ENCODE results near the gene OSBPL2. TPM values are rescaled to one million over a fixed set of nuclear protein-coding genes. Genes with fewer than 3 reads are reported as not detected.

The OSBPL2 gene
- total RNA-seq, 1 donor from 2014 or later, result 49.8 TPM

GRCh38 chr20:62246872-62247652, 8.7 kb downstream of the OSBPL2 start:
- DNase-seq (ENCODE audit: low read depth), result no peak
- no peak for FAIRE-seq
- TF ChIP-seq, protein P1, sequence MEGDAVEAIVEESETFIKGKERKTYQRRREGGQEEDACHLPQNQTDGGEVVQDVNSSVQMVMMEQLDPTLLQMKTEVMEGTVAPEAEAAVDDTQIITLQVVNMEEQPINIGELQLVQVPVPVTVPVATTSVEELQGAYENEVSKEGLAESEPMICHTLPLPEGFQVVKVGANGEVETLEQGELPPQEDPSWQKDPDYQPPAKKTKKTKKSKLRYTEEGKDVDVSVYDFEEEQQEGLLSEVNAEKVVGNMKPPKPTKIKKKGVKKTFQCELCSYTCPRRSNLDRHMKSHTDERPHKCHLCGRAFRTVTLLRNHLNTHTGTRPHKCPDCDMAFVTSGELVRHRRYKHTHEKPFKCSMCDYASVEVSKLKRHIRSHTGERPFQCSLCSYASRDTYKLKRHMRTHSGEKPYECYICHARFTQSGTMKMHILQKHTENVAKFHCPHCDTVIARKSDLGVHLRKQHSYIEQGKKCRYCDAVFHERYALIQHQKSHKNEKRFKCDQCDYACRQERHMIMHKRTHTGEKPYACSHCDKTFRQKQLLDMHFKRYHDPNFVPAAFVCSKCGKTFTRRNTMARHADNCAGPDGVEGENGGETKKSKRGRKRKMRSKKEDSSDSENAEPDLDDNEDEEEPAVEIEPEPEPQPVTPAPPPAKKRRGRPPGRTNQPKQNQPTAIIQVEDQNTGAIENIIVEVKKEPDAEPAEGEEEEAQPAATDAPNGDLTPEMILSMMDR (IDR thresholded peaks at IDR 0.05; ENCODE audit: insufficient read depth, low read length, severe bottlenecking), result no peak
- Histone ChIP-seq H3K27me3 (ENCODE audit: control insufficient read depth, insufficient read depth, low read length) (no peaks in the 10 kb centered on the region), H3K4me3 (ENCODE audit: low read depth, low read length) (no peak overlapping the region), H3K36me3 (ENCODE audit: control insufficient read depth, insufficient read depth, low read length) (peaks cover 15% of the 10 kb centered on the region)

DNA sequence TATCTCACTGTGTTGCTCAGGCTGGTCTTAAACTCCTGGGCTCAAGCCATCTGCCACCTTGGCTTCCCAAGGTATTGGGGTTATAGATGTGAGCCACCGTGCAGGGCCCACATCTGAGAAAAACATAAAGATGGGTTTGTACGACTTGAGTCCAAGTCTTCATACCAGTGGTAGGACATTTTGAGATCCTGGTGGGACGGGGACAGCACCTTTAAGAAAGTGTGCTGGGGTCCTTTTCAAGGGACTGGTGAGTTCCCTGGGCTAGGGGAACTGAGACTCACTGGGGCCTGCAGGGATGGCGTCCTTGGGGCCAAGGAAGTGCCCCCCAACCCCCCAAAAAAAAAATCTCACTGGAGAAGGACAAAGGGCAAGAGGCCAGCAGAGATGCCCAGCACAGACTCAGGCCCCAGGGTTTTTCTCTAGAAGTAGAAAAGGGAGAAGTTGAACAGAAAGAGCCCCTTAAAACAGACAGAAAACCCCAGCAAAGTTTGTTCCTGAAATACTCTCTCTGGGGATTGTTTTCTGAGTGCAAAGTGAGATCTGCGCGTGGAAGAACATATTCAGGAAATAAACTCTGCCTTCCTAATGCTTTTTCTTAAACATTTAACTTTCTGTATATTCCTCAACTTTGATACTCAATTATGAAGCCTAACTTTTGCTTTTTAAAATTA, 10.7 kb downstream of the OSBPL2 start:
- Histone ChIP-seq H3K36me3 (ENCODE audit: control insufficient read depth, insufficient read depth, low read length) (peaks cover 7% of the 10 kb centered on the region), H3K4me3 (ENCODE audit: low read depth, low read length) (no peak overlapping the region), H3K27me3 (ENCODE audit: control insufficient read depth, insufficient read depth, low read length) (no peaks in the 10 kb centered on the region)
- DNase-seq (ENCODE audit: low read depth) (no peak), FAIRE-seq (no peak)
- TF ChIP-seq, protein P1 (IDR thresholded peaks at IDR 0.05; ENCODE audit: insufficient read depth, low read length, severe bottlenecking), result no peak

DNA sequence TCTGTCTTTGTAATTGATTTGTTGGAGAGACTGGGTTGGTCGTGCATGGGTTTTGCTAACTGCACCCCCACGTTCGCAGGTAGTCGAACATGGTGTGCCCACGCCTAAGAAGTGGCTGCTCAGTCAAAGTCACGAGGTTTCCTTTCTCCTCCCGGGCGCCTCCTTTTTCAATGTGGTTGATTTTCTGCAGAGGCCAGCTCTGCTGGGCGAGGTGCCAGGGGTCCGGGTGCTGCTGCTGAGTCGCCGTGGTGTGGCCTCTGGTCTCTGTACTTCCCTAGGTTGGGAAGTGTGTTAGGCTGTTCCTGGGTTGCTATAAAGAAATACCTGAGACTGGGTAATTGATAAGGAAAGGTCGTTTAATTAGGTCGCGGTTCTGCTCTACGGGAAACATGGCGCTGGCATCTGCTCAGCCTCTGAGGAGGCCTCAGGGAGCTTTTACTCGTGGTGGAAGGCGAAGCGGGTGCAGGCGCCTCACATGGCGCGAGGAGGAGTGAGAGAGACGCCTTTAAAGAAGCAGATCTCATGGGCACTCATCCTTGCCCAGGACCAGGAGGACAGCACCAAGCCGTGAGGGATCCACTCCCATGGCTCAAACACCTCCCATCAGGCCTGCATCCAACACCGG, 14.1 kb downstream of the OSBPL2 start:
- no peak for FAIRE-seq
- DNase-seq (ENCODE audit: low read depth), result no peak
- no peaks in the 10 kb centered on the region for H3K27me3 ChIP-seq (ENCODE audit: control insufficient read depth, insufficient read depth, low read length)
- no peak overlapping the region for H3K4me3 ChIP-seq (ENCODE audit: low read depth, low read length)
- TF ChIP-seq, protein P1 (IDR thresholded peaks at IDR 0.05; ENCODE audit: insufficient read depth, low read length, severe bottlenecking), result no peak
- H3K36me3 ChIP-seq (ENCODE audit: control insufficient read depth, insufficient read depth, low read length), result peaks cover 9% of the 10 kb centered on the region

GRCh38 chr20:62253398-62253797, 15.1 kb downstream of the OSBPL2 start:
- TF ChIP-seq, protein P1 (IDR thresholded peaks at IDR 0.05; ENCODE audit: insufficient read depth, low read length, severe bottlenecking), result no peak
- H3K27me3 ChIP-seq (ENCODE audit: control insufficient read depth, insufficient read depth, low read length), result no peaks in the 10 kb centered on the region
- DNase-seq (ENCODE audit: low read depth), result no peak
- H3K4me3 ChIP-seq (ENCODE audit: low read depth, low read length), result no peak overlapping the region
- FAIRE-seq, result no peak
- peaks cover 9% of the 10 kb centered on the region for H3K36me3 ChIP-seq (ENCODE audit: control insufficient read depth, insufficient read depth, low read length)

GRCh38 chr20:62254021-62254724, 15.9 kb downstream of the OSBPL2 start:
- DNase-seq (ENCODE audit: low read depth) (no peak), FAIRE-seq (no peak)
- TF ChIP-seq, protein P1 (IDR thresholded peaks at IDR 0.05; ENCODE audit: insufficient read depth, low read length, severe bottlenecking), result no peak
- Histone ChIP-seq H3K36me3 (ENCODE audit: control insufficient read depth, insufficient read depth, low read length) (peaks cover 10% of the 10 kb centered on the region), H3K27me3 (ENCODE audit: control insufficient read depth, insufficient read depth, low read length) (no peaks in the 10 kb centered on the region), H3K4me3 (ENCODE audit: low read depth, low read length) (no peak overlapping the region)

Data from bronchial epithelial cell (primary cell).